Fibroblast of skin of right quadriceps (primary cell): ENCODE measurements around the gene CAPN5.

Source experiments
- DNase-seq: peaks from one replicate; pipeline ENCODE4 v3.0.0-alpha.2; 2013

CAPN5 gene

DNA sequence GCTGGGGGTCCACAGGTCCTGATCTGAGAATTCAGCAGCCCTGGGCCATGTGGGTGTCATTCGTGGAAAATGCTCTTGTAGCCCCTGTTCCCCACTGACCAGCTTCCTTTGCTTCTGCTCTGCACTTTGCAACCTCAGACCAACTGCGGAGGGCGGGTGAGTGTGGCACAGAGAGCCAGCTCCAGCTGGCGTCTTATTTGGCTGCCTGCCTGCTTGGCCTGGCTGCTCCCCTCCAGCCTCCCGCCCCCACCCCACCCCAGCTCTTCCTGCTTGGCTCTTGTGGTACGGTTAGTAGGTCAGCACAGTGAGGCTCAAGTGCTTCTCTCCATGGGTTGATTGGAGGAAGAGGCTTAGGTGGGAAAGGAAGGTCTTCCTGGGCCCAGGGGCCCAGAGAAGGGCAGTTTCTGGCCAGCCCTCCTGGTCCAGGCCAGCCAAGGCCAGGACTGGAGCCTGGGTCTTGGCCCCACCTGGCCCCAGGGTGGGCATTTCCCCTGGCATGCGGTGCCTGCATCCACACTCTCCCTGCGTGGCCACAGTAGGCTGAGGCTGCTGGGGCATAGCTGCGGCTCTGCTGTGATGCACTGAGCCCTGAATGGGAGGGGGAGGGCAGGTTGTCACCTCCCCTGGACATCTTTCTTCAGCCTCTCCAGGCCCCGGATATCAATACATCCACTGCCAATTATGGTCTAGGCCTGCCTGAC is 87.8 kb downstream of the CAPN5 start:
- no peak for DNase-seq

DNA sequence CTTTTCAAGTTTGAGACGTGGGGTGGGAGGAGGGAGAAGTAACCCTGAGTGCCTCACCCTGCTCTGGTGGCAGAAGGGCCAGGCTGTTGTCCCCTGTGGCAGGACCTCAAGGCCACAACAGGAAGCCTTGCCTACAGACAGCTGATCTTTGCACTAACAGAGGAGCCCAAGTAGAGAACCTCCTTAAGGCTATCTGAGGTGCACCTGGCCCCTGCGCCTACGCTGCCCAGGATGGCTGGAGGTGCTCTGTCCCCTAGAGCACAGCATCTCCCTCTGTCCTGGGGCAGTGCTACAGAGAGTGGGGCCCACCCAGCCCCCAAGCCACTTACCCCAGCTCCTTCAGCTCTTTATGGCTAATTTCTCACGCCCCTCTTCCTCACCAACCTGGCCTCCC is 88.3 kb downstream of the CAPN5 start:
- DNase-seq: no peak

DNA sequence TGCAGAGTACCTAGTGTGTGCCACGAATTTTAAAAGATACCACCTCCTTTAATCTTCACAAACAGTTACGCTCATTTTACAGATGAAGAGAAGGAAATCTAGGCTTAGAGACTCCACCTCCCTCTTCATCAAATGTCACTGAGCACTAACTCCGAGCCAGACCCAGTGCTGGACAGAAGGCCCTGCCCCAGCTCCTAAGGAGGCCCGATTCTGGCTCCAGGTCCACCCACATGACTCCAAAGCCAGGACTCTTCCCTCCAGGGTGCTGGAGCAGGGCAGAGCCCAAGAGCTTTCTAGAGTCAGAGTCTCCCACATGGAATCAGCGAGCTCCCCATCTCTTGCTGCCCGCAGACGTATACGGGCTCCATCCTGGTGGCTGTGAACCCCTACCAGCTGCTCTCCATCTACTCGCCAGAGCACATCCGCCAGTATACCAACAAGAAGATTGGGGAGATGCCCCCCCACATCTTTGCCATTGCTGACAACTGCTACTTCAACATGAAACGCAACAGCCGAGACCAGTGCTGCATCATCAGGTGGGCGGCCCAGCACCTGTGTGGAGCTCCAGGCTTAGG is 88.9 kb downstream of the CAPN5 start:
- no peak for DNase-seq

DNA sequence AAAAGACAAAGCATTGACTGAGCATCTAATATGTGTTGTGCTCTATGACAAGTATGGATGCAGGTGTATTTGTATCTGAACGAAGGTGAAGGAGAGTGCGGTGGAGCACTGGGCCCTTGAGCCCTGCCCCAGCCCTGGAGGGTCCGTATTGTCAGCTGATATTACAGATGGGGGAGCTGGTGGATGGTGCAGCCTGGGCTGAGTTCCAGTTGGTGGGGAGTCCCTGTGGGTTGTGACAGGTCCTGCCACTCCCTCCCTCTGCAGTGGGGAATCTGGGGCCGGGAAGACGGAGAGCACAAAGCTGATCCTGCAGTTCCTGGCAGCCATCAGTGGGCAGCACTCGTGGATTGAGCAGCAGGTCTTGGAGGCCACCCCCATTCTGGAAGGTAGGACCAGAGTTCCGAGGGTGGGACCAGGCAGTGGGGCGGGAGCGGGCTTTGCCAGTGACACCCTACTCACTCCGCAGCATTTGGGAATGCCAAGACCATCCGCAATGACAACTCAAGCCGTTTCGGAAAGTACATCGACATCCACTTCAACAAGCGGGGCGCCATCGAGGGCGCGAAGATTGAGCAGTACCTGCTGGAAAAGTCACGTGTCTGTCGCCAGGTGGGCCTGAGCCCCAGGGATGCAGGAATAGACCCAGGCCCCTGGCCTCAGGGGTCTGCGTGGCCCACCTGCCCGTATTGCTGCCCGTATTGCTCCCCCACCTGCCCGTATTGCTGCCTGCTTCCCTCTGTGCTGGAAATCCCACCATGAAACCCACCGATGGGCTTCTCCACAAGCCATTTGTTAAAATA is 89.8 kb downstream of the CAPN5 start:
- no peak for DNase-seq

DNA sequence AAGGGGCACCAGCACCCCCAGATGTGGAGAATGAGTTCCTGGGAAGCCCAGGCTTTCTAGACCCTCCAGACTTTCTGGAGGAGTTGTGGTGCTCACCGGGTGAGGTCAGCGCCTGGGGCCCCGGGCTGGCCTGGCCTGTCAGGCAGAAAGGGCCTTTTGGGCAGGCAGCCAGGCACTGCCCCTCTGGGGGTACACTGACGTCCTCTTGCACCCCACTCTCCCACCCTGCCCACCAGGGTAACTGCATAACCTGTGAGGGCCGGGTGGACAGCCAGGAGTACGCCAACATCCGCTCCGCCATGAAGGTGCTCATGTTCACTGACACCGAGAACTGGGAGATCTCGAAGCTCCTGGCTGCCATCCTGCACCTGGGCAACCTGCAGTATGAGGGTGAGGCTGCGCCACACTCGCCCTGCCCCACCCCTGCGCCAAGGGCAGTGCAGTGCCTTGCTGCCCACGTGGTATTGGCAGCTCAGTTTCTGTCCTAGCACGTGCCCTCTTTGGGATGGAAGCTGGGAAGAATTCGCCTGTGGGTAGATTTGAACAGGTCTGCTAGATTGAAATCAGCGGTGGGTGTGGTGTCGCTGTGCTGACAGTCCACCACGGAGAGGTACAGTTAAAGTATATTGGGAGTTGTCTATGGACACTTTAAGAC is 91.4 kb downstream of the CAPN5 start:
- no peak for DNase-seq

DNA sequence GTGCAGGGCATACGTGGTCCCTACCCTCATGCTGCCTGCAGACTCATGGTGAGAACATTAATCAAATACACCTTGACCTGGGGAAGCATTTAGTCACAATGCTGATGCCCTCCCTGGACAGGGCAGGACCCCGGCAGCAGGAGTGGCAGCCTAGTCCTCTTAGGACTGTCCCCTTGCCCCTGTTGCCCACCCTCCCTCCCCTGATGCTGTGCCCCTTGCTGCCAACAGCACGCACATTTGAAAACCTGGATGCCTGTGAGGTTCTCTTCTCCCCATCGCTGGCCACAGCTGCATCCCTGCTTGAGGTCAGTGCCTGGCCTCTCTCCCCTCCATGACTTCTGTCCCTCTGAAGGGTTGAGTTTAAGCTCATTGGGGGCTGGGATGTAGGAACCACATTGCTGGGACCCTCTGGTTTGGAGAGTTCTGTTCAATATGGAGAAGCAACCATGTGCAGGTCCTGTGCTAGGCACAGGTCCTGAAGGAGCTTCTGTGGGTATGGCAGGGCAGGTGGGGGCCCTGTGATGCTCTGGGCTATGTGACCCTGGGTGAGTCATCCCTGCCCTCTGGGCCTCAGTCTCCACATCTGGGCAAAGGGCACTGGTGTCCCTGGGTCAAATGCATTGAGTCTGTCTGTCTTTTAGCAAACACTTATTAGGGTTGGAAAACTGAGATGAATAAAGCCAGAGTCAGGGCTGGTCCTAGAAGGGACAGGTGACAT is 92.6 kb downstream of the CAPN5 start:
- DNase-seq: no peak

DNA sequence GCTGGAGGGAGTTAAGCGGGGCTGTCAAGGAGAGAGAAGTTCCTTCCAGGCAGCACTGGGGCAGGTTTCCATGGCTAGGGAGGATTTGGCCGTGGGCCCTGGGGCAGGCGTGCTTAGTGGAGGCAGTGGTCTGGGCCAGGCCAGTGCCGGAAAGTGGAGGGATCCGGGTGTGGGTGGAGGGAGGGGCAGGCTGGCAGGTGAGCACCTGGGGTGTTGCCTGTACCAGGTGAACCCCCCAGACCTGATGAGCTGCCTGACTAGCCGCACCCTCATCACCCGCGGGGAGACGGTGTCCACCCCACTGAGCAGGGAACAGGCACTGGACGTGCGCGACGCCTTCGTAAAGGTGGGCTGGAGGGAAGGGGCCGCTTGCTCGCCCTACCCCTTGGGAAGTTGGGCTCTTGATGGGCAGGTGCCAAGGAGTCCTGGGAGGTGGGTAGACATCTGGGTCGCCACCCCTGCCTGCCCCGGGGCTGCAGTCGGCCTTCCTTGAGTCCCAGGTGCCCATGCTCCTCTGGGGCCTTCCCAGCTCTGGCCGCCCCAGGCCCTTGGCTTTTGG is 93.2 kb downstream of the CAPN5 start:
- no peak for DNase-seq

DNA sequence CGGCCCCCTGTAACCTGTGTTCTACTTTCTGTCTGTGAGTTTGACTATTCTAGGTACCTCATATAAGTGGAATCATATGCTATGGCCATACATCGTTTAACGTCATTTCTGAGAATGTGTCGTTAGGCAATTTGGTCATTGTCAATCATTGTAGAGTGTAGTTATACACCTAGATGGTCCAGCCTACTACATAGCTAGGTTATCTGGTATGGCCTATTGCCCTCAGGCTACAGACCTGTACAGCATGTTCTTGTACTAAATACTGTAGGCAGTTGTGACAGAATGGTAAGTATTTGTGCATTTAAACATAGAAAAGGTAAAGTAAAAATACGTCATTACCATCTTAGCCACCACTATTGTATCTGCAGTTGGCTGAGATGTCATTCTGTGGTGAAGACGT is 96.5 kb downstream of the CAPN5 start:
- DNase-seq: no peak

DNA sequence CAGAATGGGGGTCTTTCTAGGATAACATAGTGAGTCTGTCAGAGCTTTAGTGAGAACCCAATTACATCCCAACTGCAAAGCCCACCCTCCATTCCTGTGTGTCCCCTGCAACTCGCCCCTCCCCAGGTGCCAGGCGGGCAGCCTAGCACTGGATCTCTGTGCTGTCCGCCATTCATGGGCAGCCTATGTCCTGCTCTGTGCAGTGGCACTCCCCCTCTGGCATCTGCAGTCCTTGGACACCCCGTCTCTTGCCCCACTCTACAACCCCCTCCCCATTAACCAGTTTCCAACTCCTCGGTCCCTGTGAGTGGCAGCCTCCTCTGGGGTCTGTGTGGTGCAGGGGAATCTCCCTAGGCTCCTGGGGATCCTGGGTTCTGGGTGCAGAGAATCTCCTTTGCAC is 98.3 kb downstream of the CAPN5 start:
- no peak for DNase-seq

DNA sequence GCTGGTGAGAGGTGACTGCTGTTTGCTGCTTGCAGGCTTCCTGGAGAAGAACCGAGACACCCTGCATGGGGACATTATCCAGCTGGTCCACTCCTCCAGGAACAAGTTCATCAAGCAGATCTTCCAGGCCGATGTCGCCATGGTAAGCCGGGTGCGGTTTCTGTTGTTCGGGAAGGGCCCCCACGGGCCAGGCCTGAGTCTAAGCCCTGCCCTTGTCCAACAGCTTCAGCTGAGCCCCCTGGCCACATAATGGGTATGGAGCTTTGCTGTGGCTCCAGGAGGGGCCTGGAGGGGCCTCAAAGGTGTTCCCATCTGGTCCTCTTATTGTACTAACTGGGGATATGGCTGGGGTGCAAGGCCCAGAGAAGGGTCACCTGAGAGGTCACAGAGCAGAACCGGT is 99.2 kb downstream of the CAPN5 start:
- DNase-seq: no peak

DNA sequence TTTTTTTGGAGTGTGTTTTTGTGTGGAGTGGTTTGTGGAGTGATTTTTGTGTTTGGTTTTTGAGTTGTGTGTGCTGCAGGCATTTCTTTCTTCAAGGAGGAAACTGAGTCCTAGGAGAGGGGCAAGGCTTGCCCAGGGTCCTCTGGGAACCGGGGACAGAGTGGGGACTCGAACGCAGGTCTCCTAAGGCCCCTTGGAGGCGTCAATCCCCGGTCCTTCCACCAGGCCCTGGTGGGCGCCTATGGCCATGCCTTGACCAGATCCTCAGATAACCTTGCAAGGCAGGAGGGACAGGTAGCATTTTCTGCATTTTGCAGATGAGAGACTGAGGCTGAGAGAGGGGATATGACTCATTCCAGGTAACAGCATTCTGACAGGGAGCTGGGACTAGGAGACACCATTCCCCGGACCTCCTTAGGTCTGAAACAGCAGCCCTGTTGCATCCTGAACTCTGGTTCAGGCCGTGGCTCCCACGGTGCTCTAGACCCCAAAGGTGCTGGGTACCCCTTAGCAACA is 100.4 kb downstream of the CAPN5 start:
- no peak for DNase-seq

DNA sequence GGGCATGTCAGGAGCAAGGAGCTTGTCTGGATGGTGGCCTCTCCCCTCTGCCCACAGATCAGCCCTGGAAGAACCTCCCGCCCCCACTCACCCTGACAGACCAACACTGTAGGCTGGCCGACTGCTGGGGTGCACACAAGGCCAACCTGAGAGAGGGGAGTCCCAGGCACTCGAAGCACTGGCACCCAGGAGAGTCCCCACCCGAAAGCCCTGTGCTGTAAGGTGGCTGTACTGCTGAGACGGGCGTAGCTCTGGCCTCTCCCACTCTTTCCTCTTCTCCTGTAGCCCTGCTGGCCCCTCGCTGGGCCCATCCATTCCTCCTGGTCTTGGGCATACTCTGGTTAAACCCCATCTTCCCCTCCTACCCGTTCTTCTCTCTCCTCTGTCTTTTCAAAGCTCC is 101.0 kb downstream of the CAPN5 start:
- DNase-seq: no peak

DNA sequence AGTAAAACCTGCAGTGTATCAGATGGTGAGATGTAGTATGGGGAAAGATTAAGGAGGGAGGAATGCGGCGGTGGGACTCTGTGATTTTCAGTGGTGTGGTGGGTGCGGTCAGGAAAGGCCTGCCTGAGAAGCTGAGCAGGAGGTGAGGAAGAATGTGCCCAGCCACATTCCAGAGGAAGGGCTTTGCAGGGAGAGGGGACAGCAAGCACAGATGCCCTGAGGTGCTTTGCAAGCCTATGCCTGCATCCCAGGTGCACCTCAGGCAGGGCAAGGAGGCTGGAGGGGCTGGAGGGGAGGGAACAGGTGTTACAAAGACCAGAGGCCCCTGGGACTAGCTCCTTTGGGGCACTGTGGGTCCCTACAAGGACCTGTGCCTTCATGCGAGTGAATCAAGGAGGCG is 103.3 kb downstream of the CAPN5 start:
- DNase-seq: no peak

DNA sequence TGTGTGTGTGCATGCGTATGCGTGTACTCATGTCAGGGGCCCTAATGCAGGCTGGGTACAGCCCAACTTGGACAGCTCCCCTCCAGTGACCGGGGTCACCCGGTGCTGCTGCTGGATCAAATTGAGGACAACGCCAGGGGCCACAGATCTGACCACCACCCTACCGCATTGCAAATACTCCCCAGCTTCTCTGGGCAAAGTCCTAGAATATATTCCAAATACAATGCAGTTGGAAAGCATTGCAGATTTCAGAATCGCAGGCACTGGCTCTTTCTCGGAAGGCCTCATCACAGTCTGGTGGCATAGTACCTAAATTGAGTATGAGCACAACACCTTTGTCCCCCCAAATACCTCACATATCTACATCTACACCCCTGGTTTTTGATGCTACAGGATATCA is 104.5 kb downstream of the CAPN5 start:
- no peak for DNase-seq

DNA sequence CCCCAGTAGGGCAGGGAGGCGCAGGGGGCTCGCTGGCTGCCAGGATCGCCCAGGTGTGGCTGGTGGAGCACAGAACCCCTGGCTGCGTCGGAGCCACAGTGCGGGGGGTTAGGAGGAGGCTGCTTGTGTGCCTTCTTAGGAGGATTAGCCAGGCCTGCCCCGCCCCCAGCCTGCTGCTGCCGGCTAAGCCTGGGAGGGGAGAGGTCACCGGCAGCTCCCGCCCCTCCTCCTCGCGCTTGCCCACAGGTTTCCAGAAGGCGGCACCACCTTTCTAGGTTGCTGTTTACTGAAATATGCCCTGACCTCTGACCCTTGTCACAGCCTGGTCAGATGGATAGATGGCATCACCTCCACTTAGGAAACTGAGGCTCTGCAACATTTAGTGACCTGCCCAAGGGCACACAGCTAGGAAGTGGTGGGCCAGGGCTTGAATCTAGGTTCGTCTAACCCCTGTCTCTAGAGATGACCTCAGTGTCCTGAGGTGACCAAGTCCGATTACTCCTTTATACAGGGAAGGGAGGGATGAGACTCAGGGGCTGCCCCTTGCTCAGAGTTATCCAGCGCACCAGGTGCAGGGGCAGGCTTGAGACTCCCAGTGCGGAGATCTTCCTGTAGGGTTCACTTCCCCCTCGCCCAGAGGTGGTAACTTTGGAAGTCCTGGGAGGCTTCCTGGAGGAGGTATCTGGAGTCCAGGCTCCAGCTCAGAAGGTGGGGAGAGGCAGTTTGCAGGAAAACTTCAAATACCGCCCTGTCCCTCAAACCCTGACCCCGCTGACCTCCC is 105.3 kb downstream of the CAPN5 start:
- no peak for DNase-seq

DNA sequence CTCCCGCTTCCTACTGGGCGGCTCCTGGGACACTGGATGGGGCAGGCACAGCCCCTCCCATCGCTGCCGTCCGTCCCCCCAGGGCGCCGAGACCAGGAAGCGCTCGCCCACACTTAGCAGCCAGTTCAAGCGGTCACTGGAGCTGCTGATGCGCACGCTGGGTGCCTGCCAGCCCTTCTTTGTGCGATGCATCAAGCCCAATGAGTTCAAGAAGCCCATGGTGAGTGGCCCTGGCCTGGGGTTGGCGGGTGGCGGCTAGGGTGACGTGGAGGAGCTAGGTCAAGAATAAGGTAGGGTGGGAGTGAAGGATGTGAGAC is 105.9 kb downstream of the CAPN5 start:
- no peak for DNase-seq

DNA sequence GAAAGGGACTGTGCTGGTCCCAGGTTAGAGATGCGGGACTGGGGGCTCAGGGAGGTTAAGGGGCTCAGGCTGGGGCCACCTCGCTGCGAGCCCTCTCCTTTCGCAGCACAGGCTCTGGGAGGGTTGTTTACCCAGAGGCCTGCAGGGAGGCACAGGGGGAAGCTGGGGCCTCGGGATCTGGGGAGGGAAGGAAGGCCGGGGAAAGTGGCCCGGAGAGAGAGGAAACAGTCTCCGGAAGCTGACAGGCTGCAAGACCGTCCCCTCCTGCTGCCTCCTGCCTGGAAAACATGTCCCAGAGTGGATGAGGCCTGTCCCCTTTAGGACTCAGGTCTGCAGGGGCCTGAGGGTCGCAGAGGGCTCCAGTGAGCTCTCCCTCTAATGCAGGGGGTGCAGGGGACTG is 106.7 kb downstream of the CAPN5 start:
- no peak for DNase-seq

DNA sequence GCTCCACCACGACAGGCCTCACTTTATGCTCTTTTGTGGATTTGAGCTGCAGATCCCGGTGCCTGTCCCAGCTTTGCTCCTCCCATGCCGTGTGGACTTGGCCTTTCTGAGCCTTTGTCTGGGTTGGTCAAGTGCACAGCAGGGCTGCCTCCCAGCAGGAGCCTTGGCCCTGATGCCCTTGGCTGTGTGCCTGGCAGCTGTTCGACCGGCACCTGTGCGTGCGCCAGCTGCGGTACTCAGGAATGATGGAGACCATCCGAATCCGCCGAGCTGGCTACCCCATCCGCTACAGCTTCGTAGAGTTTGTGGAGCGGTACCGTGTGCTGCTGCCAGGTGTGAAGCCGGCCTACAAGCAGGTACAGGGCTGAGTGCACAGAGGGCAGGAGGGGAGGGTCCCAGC is 107.8 kb downstream of the CAPN5 start:
- no peak for DNase-seq

DNA sequence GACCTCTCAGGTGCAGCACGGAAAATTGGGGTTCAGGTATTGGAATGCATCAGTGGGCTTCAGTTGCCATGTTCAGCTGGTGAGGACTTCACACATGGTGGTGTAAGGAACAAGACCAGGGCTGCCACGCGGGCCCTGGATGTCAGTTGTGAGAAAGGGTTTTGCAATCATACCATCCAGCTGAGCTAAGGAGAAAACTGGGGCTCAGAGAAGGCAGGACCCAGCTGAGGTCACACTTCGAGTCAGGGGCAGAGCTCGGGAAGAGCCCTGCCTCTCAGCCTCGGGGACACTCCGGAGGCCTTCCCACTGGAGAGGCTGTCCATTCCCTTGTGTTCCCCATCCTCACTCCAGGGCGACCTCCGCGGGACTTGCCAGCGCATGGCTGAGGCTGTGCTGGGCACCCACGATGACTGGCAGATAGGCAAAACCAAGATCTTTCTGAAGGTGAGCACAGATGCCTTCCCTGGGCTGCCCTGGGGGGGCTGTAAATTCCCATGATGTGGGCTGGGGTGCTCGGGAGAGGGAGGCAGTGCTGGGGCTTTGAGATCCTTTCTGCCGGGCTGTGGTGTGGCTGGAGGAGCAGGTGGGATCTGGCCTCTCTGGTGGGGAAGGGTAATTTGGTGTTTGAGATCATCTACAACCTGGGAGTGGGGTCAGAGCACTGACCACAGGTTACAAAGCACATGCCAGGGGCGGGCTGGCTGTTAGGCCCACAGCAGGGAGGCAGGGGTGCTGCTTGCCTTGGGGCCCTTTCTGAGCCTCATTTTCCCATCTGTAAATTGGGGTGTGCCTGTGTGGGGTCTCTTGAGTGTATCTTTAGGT is 108.5 kb downstream of the CAPN5 start:
- DNase-seq: no peak
